HEK293T (cell line): ENCODE data around the gene DNPEP.

Source experiments
- CTCF ChIA-PET: fragments of 350-600 bp; formaldehyde crosslinking; extraction: SDS; loops from one replicate; lab custom pipeline; 2021; ENCODE audit warnings: antibody characterized with exemption, inconsistent platforms; lab: Yijun Ruan, JAX
- POLR2A ChIA-PET: fragments of 350-600 bp; formaldehyde crosslinking; extraction: SDS; loops from one replicate; lab custom pipeline; 2020; ENCODE audit warnings: antibody characterized with exemption, inconsistent platforms; lab: Yijun Ruan, JAX
- DNase-seq: peaks from one replicate; pipeline ENCODE4 v3.0.0; 2012; ENCODE audit warnings: mixed read lengths; ENCODE audit errors: extremely low spot score
- ARNT ChIP-seq: fragments of 450-650 bp; IDR thresholded peaks from 2 replicates; pipeline ENCODE4 v1.6.1; 2017; ENCODE audit warnings: mild to moderate bottlenecking
- BHLHE40 ChIP-seq: fragments of 450-650 bp; IDR thresholded peaks from 2 replicates; pipeline ENCODE4 v1.6.1; 2016; ENCODE audit warnings: mild to moderate bottlenecking, moderate library complexity, borderline replicate concordance
- CTBP1 ChIP-seq: fragments of 450-650 bp; IDR thresholded peaks from 2 replicates; pipeline ENCODE4 v1.6.1; 2016; ENCODE audit warnings: borderline replicate concordance
- ELF4 ChIP-seq: fragments of 450-650 bp; IDR thresholded peaks from 2 replicates; pipeline ENCODE4 v1.6.1; 2017; ENCODE audit warnings: antibody characterized with exemption
- FOXA1 ChIP-seq: fragments of 450-650 bp; IDR thresholded peaks from 2 replicates; pipeline ENCODE4 v1.6.1; 2016; ENCODE audit warnings: mild to moderate bottlenecking
- FOXK2 ChIP-seq: fragments of 450-650 bp; IDR thresholded peaks from 2 replicates; pipeline ENCODE4 v1.6.1; 2016; ENCODE audit warnings: mild to moderate bottlenecking
- FOXM1 ChIP-seq: fragments of 450-650 bp; IDR thresholded peaks from 2 replicates; pipeline ENCODE4 v1.6.1; 2017; ENCODE audit warnings: mild to moderate bottlenecking, borderline replicate concordance
- HDGF ChIP-seq: fragments of 450-650 bp; IDR thresholded peaks from 2 replicates; pipeline ENCODE4 v1.6.1; 2017; ENCODE audit warnings: antibody characterized with exemption, borderline replicate concordance
- L3MBTL2 ChIP-seq: fragments of 450-650 bp; conservative IDR thresholded peaks from 2 replicates; pipeline ENCODE4 v1.6.1; 2016; ENCODE audit warnings: mild to moderate bottlenecking
- LEF1 ChIP-seq: fragments of 450-650 bp; IDR thresholded peaks from 2 replicates; pipeline ENCODE4 v1.6.1; 2017; ENCODE audit warnings: mild to moderate bottlenecking, borderline replicate concordance
- NFRKB ChIP-seq: fragments of 450-650 bp; IDR thresholded peaks from 2 replicates; pipeline ENCODE4 v1.6.1; 2016; ENCODE audit warnings: mild to moderate bottlenecking, moderate library complexity
- PKNOX1 ChIP-seq: fragments of 450-650 bp; IDR thresholded peaks from 2 replicates; pipeline ENCODE4 v1.6.1; 2016
- SP1 ChIP-seq: fragments of 450-650 bp; IDR thresholded peaks from 2 replicates; pipeline ENCODE4 v1.6.1; 2017
- SUZ12 ChIP-seq: fragments of 450-650 bp; IDR thresholded peaks from 2 replicates; pipeline ENCODE4 v1.6.1; 2016; ENCODE audit warnings: mild to moderate bottlenecking
- TARDBP ChIP-seq: fragments of 450-650 bp; IDR thresholded peaks from 2 replicates; pipeline ENCODE4 v1.6.1; 2016
- ZNF384 ChIP-seq: fragments of 450-650 bp; IDR thresholded peaks from 2 replicates; pipeline ENCODE4 v1.6.1; 2016

The DNPEP gene

GRCh38 chr2:219426068-219426443 lies 38.3 kb upstream of the DNPEP start:
- TF ChIP-seq PKNOX1 (no peak), FOXM1 (no peak), ELF4 (no peak), HDGF (no peak), TARDBP (no peak), FOXK2 (no peak), FOXA1 (no peak), L3MBTL2 (no peak), ZNF384 (no peak), LEF1 (no peak), SUZ12 (no peak), BHLHE40 (no peak), SP1 (no peak)
- DNase-seq: no peak
- CTCF ChIA-PET: no interaction called here
- POLR2A ChIA-PET: no interaction called here

DNA sequence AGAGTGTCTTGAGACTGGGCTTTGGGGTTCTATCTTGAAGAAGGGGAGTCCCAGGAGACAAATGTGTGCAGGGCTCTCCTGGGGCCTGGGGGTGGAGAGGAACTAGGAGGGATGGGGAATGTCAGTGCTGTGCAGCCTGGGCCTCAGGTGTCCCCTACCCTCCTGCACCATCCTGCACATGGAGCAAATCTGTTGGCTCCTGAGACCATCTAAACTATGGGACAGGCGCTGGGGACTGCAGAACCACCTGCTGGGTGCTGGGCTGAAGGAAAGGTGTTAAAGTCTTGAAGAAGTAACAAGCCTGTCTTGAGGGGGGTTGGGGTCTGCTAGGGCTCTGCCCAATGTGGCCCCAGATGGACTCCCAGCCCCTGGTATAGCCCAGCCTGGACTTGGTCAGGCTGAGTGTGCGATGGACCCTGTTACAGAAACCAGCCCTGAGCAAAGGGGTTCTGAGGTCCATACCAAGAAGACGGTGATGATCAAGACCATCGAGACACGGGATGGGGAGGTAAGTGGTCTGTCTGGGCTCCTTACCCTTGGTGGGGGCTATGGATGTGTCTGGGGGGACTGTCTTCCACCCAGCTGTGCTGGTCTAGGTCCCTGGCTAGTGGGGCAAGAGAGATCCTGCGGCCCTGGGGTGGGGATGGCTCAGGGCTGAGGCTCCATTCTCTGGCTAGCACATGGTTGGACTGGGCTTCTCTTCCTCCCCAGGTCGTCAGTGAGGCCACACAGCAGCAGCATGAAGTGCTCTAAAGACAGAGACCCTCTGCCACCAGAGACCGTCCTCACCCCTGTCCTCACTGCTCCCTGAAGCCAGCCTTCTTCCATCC lies 37.7 kb upstream of the DNPEP start:
- POLR2A ChIA-PET: no interaction called here
- TF ChIP-seq FOXK2 (no peak), LEF1 (no peak), TARDBP (no peak), ELF4 (no peak), HDGF (no peak)
- no peak for DNase-seq
- CTCF ChIA-PET: no interaction called here

GRCh38 chr2:219423652-219424377 lies 36.1 kb upstream of the DNPEP start:
- CTCF ChIA-PET: interaction anchor here (0.7 to 1.3 kb wide), 3 partner anchors 10 to 105 kb away, joined by 3 to 4 read pairs (median 4); no protein-coding TSS in a partner anchor
- no peak for DNase-seq
- POLR2A ChIA-PET: no interaction called here
- no peak for TF ChIP-seq ARNT
- TF ChIP-seq SP1: no peak
- no peak for TF ChIP-seq SUZ12
- TF ChIP-seq NFRKB: no peak
- TF ChIP-seq FOXK2: no peak
- TF ChIP-seq LEF1: no peak
- TF ChIP-seq FOXA1: no peak
- TF ChIP-seq ELF4: no peak
- no peak for TF ChIP-seq HDGF
- no peak for TF ChIP-seq ZNF384
- TF ChIP-seq CTBP1: no peak
- TF ChIP-seq PKNOX1: no peak
- TF ChIP-seq FOXM1: no peak
- TF ChIP-seq TARDBP: no peak
- TF ChIP-seq L3MBTL2: no peak
- TF ChIP-seq BHLHE40: no peak

DNA sequence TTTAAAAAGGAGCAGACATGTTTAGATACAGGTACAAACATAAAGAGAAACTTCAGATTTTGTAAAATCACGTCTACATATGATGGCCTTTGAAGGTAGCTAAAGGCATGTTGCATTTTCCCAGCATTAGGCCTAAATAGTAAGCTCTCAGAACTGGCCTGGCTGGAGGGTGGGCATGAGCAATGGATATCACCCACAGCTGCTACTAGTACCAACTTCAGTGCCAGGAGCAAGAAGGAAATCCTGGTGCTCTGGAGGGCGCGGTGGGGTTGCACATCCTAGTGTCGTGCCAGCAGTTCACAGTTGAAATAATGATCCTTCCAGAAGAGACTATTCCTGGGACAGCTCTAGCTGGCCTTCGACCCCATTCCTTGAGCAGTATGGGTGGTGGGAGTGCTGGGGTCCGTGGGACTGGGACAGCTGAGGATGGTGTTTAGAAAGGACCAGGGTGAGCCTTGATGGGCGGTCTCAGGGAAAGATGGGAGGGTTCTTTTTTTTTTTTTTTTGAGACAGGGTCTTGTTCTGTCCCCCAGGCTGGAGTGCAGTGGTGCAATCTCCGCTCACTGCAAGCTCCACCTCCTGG lies 35.3 kb upstream of the DNPEP start:
- ChIA-PET POLR2A (interaction anchor here (1.1 kb wide), 1 partner anchor 19 kb away, joined by 3 read pairs; no protein-coding TSS in a partner anchor), CTCF (interaction anchor here (1.3 kb wide), 1 partner anchor 11 kb away, joined by 4 read pairs; no protein-coding TSS in a partner anchor)
- DNase-seq: no peak
- no peak for TF ChIP-seq L3MBTL2
- no peak for TF ChIP-seq CTBP1

GRCh38 chr2:219421323-219421722 lies 33.6 kb upstream of the DNPEP start:
- ChIA-PET CTCF (no interaction called here), POLR2A (no interaction called here)
- DNase-seq: no peak
- no peak for TF ChIP-seq ZNF384
- TF ChIP-seq FOXM1: no peak
- TF ChIP-seq LEF1: no peak
- no peak for TF ChIP-seq SUZ12
- no peak for TF ChIP-seq ELF4
- TF ChIP-seq HDGF: no peak
- TF ChIP-seq BHLHE40: no peak
- TF ChIP-seq L3MBTL2: no peak
- no peak for TF ChIP-seq FOXK2
- no peak for TF ChIP-seq FOXA1
- TF ChIP-seq PKNOX1: no peak
- no peak for TF ChIP-seq SP1
- no peak for TF ChIP-seq TARDBP
- no peak for TF ChIP-seq CTBP1
- no peak for TF ChIP-seq ARNT
- TF ChIP-seq NFRKB: no peak

DNA sequence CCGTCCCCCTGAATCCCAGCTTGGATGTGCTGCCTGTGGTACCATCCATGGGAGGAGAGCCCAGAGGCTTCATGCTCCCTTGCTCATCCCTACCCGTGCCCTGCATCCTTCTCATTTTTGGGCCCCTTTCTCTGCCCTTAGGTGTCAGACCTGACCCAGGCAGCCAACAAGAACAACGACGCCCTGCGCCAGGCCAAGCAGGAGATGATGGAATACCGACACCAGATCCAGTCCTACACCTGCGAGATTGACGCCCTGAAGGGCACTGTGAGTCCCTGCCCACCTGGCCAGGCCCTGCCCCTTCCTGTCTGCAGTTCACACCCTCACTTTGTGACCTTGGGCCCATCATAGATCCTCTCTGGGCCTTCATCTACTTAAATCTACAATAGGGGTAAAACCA lies 33.0 kb upstream of the DNPEP start:
- TF ChIP-seq CTBP1 (no peak), PKNOX1 (no peak), ZNF384 (no peak)
- ChIA-PET CTCF (interaction anchor here (1.3 kb wide), 1 partner anchor 16 kb away, joined by 3 read pairs; no protein-coding TSS in a partner anchor), POLR2A (no interaction called here)
- no peak for DNase-seq
